GM21423 (cell line): ENCODE data around the gene RASGEF1B.
"Not testable (repeated sequence)": the region's sequence is repeated elsewhere in the genome, so short reads cannot be mapped to it uniquely, and the experiment has no call there.

Source experiments
- ATAC-seq: cut with Tn5 transposase; IDR thresholded peaks from one replicate; pipeline ENCODE4 v1.9.1; 2021; ENCODE audit warnings: mild to moderate bottlenecking, moderate library complexity; ENCODE audit not compliant: unreplicated experiment

RASGEF1B gene

GRCh38 chr4:81498551-81499099, 26.9 kb upstream of the RASGEF1B start:
- no peak for ATAC-seq

- no peak for ATAC-seq
Observed at GRCh38 chr4:81498046-81498445, 26.3 kb upstream of the RASGEF1B start.

- no peak for ATAC-seq
Observed at GRCh38 chr4:81495345-81495744, 23.6 kb upstream of the RASGEF1B start.

- ATAC-seq, result peak; percentile 73
Observed at GRCh38 chr4:81494031-81494431, 22.3 kb upstream of the RASGEF1B start.

- ATAC-seq, result no peak
Observed at GRCh38 chr4:81492606-81493230, 21.0 kb upstream of the RASGEF1B start.

GRCh38 chr4:81491943-81492342, 20.2 kb upstream of the RASGEF1B start:
- peak; percentile 68 for ATAC-seq

GRCh38 chr4:81490403-81491160, 18.9 kb upstream of the RASGEF1B start:
- ATAC-seq, result no peak

- ATAC-seq, result no peak
Observed at GRCh38 chr4:81486502-81486901, 14.8 kb upstream of the RASGEF1B start.

GRCh38 chr4:81485310-81485980, 13.7 kb upstream of the RASGEF1B start:
- no peak for ATAC-seq

- ATAC-seq, result no peak
Observed at GRCh38 chr4:81482326-81482725, 10.6 kb upstream of the RASGEF1B start.

- ATAC-seq, result no peak
Observed at GRCh38 chr4:81481151-81481550, 9.4 kb upstream of the RASGEF1B start.

GRCh38 chr4:81479573-81479972, 7.9 kb upstream of the RASGEF1B start:
- ATAC-seq, result not testable (repeated sequence)

- ATAC-seq, result not testable (repeated sequence)
Observed at GRCh38 chr4:81473331-81474265, 1.9 kb upstream of the RASGEF1B start.

- ATAC-seq, result peak; percentile 61
Observed at GRCh38 chr4:81472281-81473182, 825 bp upstream of the RASGEF1B start.

GRCh38 chr4:81471298-81471587, 464 bp downstream of the RASGEF1B start:
- peak; percentile 14 for ATAC-seq

- no peak for ATAC-seq
Observed at GRCh38 chr4:81470456-81471297, 1.0 kb downstream of the RASGEF1B start.

- no peak for ATAC-seq
Observed at GRCh38 chr4:81469781-81470455, 1.8 kb downstream of the RASGEF1B start.

- ATAC-seq, result no peak
Observed at GRCh38 chr4:81468678-81469077, 3.0 kb downstream of the RASGEF1B start.

- no peak for ATAC-seq
Observed at GRCh38 chr4:81467672-81467964, 4.1 kb downstream of the RASGEF1B start.
